Measurements from ENCODE around the gene SIGLEC7.

The SIGLEC7 gene

DNA sequence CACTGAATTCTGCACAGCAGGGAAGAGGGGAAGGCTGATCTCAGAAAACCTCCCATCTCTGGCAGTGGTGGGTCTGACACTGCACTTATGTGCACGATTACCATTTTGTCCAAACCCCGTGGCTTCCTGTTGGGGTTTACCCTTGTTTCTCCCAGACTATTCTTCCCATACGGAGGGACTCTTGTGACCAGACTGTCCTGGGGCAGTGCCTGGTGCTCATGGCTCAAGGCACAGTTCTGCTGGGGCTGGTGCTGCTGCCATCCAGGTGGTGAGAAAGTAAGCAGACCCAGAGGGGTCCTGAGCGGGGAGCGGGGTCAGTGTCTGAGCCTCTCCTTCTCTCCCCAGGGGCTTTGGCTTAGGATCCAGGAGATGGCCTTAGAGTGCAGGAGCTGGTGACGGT, 22.5 kb upstream of the SIGLEC7 start:
- no peak for DNase-seq

DNA sequence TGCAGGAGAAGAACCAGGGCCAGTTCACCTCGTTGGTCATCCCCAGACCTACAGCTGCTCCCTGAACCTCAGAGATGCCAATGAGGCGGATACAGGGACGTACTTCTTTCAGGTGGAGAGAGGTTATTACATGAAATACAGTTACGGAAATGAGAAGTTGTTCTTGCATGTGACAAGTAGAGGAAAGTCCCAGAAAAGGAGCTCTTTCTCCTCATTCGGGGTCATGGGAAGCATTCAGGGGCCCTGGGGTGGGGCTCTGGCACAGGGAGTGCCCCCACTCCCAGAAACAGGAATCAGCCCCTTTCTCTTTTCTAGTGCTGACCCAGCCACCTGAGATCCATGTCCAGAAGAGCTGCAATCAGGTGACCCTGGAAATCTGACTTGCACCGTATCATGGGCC, 21.9 kb upstream of the SIGLEC7 start:
- DNase-seq: no peak

DNA sequence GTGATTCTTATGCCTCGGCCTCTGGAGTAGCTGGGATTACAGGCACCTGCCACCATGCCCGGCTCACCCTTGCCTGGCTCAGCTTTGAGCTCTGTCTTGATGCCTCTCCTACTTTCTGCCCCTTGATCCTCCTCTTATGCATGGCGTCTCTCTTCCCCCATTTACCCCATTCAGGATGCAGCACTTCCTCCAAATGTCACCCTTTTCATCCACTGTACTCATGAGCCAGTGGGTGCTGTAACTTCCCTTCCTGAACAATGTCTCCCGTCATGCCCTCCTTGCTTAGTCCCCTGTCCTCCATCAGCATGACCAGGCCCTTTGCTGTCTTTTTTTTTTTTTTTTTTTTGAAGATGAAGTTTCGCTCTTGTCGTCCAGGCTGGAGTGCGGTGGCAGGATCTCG, 20.8 kb upstream of the SIGLEC7 start:
- DNase-seq: no peak

DNA sequence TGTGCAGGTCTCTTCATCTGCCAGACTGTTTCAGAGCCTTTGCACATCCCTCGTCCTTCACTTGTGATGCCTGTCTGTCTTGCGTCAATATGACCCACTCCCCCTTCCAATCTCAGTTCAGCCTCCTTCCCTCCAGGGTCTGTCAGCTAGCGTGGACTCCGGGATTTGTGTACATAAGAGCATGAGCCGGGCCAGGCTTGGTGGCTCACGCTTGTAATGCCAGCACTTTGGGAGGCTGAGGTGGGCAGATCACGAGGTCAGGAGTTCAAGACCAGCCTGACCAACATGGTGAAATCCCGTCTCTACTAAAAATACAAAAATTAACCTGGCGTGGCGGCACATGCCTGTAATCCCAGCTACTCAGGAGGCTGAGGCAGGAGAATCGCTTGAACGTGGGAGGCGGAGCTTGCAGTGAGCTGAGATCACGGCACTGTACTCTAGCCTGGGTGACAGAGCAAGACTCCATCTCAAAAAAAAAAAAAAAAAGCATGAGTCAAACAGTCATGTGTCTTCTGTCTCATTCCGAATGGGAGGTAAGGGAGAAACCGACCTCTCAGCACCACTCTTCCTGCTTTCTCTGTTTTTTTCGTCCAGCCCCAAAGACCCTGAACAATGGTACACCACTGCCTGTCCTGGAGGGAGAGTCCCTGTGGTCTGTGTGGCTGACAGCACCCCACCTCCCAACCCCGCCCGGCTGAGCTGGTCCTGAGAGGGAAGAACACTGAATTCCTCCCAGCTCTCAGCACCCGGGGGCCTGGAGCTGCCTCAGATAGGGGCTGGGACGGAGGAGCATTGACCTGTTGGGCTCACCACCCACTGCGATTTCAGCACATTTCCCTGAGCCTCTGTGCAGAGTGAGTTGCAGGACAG, 19.8 kb upstream of the SIGLEC7 start:
- no peak for DNase-seq

DNA sequence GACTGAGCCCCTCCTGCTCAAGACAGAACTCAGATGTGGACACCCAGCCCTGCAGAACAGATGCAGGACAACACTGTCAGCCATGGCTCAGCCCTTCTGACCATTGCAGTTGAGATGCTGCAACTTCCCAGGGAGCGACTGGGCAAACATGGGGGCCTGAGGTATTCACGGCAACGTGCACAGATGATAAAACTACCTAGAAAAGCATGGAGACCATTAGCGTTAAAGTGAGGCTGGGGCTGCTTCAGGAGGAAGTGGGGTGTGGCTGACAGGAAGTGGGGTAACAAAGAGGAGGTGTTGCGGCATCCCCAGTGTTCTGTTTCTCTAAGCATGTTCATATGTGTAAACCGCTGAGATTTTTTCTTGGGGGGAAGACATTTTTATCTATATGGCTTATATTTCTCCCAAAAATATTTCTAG, 18.7 kb upstream of the SIGLEC7 start:
- no peak for DNase-seq

DNA sequence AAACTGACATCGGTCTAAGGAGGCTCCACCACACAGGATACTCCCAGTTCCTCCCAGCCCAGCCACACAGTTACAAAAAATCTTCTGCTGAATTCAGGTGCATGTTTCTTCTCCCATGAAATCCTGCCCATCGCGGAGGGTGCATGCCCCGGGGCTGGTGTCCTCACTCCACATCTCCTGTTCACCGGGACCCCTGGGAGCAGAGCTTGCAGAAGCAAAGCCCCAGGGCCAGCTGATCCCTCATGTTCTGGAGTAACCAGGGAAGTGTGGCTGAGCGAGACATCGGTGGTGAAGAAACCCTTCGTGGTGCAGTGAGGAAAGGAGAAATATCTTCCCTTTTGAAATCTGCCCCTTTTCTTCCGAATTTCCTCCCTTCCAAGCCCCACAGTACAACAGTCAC, 18.3 kb upstream of the SIGLEC7 start:
- DNase-seq: no peak

DNA sequence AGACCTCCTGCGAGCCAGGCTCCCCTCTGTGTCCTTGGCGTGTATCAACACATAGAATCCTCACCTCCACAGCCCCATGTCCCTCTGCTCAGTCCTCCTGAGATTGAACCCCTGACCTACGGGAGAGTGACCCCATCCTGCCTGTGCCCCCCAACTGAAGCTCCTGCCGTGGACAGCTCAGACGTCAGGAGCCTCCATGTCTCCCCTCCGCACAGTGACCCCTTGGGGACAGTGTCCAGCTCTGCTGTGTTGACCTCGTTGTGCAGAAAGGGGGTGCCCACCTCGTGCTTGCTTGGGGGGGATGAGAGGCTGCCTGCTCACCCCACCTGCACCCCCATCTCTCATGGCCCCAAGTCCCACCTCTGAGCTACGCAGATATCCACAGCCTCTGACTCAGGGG, 17.9 kb upstream of the SIGLEC7 start:
- DNase-seq: no peak

DNA sequence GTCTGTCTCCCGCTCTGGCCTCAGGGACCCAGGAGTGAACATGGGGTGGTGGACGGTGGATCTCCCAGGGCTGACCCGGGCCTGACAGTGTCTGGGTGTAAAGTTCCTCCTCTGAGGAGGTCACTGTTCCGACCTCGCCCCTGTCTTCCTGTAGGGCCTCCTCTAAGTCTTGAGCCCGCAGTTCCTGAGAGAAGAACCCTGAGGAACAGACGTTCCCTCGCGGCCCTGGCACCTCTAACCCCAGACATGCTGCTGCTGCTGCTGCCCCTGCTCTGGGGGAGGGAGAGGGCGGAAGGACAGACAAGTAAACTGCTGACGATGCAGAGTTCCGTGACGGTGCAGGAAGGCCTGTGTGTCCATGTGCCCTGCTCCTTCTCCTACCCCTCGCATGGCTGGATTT, 17.4 kb upstream of the SIGLEC7 start, which contains the start of gene SIGLEC9:
TSS of gene SIGLEC9 (plus strand) at position 178 of the 400 bp plus-strand sequence. CDS start at position 247, 69 bp downstream.
- no peak for DNase-seq

DNA sequence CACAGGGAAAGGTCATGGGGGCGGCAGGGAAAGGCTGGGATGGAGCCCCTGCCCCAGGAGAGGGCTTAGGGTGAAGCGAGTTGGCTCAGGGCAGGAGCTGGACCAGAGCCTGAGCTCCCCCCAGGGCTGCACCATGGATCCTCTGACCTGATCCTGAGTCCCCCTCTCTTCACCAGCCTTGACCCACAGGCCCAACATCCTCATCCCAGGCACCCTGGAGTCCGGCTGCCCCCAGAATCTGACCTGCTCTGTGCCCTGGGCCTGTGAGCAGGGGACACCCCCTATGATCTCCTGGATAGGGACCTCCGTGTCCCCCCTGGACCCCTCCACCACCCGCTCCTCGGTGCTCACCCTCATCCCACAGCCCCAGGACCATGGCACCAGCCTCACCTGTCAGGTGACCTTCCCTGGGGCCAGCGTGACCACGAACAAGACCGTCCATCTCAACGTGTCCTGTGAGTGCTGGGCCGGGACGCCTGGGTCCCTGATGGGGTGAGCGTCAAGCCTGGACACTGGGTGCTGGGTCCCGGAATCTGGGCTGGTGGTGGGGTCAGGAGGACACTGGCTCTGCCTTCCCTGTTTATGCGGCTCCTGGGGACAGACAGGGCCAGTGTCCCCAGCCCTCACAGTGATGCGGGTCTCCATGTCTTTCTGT, 16.6 kb upstream of the SIGLEC7 start:
- DNase-seq: no peak

DNA sequence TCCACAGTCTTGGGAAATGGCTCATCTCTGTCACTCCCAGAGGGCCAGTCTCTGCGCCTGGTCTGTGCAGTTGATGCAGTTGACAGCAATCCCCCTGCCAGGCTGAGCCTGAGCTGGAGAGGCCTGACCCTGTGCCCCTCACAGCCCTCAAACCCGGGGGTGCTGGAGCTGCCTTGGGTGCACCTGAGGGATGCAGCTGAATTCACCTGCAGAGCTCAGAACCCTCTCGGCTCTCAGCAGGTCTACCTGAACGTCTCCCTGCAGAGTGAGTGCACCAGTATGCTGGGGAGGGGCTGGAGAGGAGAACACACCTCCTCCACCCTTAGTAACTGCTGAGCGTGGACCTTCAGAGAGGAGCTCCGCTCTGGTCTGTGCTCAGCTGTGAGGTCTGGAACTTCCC, 15.1 kb upstream of the SIGLEC7 start:
- no peak for DNase-seq

DNA sequence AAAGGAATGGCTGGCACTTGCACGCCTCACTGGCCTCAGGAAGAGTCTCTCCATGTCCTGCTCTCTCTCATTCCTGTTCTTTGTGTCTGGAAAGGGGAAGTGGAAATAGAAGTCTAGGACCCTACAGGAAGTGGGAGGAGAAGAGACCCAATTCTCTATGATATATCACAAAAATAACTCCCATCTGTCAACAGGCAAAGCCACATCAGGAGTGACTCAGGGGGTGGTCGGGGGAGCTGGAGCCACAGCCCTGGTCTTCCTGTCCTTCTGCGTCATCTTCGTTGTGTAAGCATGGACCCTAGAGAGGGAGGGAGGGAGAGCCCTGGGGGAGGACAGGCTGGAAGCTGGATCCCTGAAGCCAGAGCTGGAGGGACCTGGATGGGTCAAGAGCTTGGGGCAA, 14.3 kb upstream of the SIGLEC7 start:
- DNase-seq: peak; percentile 34

DNA sequence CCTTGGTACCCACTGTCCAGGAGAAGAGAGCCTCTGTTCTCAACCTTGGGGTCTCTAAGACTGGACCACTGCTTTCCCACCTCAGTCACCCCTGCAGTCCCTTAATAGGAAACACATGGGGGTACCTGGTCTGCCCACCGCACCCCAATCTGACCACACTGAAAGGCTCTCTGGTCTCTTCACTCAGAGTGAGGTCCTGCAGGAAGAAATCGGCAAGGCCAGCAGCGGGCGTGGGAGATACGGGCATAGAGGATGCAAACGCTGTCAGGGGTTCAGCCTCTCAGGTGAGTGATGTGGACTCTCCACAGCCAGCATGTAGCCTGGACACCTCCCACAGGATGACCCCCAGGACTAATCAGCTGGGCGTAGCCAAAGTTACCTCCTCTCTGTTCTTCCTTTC, 13.9 kb upstream of the SIGLEC7 start:
- DNase-seq: no peak

DNA sequence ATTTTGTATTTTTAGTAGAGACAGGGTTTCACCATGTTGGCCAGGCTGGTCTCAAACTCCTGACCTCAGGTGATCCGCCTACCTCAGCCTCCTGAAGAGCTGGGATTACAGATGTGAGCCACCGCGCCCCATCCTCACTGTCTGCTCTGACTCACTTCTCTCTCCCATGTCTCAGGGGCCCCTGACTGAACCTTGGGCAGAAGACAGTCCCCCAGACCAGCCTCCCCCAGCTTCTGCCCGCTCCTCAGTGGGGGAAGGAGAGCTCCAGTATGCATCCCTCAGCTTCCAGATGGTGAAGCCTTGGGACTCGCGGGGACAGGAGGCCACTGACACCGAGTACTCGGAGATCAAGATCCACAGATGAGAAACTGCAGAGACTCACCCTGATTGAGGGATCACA, 12.4 kb upstream of the SIGLEC7 start:
- no peak for DNase-seq

DNA sequence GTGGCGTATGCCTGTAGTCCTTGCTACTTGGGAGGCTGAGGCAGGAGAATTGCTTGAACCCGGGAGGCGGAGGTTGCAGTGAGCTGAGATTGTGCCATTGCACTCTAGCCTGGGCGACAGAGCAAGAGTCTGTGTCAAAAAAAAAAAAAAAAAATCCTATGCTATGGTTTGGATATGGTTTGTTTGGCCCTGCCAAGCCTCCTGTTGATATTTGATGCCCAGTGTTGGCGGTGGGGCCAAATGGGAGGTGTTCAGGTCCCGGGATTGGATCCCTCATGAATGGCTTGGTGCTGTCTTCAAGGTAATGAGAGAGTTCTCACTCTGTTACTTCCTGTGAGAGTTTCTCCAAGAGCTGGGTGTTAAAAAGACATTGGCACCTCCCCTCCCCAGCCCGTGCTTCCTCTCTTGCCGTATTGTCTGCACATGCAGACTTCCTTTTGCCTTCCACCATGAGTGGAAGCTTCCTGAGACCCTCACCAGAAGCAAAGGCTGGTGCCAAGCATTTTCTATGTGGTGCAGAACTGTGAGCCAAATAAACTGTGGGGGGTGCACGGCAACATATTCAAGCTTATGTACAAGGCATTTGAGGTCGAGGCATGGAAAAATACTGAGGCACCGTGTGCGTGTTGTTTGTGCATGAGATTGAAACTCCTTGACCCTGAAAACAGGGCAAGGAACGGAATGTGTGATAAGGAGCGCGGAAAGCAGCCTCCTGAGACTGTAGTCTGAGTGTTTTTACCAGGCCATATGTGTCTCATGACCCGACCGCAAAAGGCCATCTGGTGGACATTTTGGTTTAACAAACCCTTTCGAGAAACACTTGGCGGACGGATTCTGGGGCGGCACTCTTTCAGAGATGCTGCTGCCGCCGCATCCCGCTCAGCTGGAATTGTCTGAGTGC, 10.1 kb upstream of the SIGLEC7 start:
- DNase-seq: no peak

DNA sequence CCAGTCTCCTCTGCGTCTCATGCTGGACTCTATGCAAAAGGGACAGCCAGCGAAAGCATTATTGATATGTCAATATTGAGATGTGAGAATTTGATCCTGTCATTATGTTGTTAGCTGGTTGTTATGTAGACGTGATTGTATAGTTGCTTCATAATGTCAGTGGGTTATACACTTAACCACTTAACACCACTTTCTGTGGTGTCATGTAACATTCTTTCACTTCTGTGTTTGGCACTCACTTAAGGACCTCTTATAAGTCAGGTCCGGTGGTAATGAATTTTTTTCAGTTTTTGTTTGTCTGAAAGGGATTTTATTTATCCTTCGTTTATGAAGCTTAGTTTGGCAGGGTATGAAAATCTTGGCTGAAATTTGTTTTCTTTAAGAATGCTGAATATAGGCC, 7.1 kb upstream of the SIGLEC7 start:
- DNase-seq: no peak

DNA sequence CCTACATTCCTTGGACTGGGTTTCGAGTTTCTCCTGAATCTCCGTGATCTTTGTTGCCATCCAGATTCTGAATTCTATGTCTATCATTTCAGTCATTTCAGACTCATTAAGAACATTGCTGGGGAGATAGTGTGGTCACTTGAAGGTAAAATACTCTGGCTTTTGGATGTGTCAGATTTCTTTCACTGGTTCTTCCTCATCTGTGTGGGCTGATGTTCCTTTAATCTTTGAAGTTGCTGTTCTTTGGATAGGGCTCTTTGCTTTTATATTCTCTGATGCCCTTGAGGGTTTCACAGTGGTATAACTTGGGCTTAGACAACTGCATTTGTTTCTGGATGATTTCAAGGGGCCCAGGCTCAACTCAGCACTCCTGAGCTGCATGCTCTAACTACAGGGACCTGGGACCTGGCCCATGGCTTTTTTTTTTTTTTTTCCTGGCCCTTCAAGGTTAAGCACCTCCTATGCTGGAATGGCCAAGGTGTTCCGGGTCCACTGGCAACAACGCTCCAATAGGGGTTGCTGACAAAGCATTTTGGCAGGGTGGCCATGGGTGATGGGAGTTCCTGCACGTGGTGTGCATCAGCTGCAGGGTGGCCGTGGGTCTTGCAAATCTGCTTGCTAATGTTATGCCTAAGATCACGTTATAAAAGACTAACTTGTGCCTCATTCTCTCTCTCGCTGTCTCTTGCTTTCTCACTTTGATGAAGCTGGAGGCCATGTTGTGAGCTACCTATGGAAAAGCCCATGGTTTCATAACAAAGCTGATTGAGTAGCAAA, 5.9 kb upstream of the SIGLEC7 start:
- DNase-seq: no peak

DNA sequence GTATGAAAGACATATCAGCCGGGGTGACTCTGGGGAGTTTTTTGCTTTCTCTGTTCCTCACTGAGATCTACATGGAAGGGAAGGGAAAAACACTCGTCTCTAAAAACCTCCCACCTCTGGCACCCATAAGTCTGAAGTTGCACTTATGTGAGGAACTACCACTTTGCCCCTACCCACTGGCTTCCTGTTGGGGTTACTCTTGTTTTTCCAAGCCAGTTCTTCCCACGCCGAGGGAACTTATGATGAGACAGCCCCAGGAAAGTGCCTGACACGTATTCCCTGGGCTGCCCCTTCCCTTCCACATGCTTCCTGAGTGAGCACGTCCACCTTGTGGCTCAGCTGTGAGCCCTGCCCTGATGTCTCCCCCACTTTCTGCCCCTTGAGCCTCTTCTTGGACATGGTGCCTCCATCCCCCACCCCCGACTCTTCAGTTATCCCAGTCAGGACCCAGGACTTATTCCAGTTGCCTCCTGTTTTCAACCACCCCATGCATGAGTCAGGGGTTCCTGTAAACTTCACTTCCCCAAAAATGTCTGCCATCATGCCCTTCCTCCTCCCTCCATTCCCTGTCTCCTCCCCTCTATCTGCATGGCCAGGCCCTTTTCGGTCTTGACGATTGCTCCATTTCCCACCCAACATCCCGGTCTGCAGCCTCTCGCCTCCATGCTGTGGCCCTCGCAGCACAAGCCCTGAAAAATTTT, 5.1 kb upstream of the SIGLEC7 start:
- DNase-seq: no peak

DNA sequence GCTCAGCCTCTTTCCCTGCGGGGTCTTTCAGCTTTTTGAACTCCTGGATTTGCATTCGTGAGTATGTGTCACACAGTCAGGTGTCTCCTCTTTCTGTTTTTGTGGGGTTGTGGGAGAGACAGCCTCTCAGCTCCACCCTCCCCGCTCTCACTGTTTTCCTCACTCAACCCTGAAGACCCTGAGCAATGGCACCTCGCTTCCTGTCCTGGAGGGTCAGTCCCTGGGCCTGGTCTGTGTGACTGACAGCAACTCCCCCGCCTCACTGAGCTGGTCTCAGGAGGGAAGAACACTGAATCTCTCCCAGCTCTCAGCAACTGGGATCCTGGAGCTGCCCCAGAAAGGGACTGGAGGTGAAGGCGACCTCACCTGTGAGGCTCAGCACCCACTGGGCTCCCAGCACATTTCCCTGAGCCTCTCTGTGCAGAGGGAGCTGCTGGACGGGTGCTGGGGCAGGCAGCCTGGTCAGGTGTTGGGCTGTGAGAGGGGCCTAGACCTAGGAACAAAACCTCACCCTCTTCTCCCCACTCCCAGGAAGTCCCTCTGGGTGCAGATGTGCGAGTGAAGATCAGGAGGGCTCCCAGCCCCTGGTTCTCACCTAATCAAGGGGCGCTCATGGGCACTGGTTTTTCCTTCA, 4.2 kb upstream of the SIGLEC7 start:
- DNase-seq: no peak

DNA sequence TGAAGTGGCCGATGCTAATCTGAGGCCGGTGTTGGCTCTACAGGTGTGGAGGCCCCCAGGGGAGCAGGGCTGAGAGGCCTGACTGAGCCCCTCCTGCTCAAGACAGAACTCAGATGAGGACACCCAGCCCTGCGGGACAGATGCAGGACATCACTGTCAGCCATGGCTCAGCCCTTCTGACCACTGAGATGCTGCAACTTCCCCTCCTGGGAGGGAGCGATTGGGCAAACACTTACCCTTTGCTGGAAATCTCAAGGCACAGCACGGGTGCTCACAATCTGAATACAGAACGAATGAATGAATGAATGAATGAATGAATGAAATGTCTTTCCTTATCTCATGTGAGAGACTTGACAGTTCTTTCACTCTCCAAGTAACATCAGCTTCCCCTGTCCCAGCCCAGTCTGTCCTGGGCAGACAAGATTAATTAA, 3.5 kb upstream of the SIGLEC7 start:
- no peak for DNase-seq

DNA sequence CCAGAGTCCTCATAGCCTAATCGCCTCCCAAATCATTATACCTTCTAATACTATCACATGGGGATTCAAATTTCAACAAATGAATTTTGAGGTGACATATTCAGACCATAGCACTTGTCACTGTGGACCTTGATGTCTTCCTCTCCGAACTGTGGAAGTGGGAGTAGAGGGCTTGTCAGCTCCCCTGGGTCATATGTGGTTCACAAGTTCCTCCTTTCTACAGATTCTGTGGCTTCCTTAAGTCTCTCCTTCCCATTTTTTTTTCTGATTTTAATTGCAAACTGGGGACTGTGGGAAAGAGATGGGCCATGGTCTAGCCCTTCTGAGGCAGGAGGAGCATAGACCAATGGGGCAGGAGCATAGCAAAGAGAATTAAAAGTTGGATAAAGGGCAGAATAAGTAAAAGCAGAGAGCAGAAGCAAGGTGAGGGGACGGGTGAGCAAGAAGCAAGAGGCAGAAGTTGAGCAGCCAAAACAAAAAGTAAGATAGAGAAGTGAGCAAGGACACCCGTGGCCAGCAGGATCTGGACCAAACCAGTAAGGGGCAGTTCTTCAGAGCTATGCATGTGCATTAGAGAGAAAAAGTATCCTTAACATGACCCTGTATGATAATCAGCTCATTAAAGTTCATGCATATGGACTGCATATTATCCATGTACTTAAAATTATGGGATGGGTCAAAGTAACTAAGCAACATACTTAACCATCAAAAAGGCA, 2.6 kb upstream of the SIGLEC7 start:
- no peak for DNase-seq

DNA sequence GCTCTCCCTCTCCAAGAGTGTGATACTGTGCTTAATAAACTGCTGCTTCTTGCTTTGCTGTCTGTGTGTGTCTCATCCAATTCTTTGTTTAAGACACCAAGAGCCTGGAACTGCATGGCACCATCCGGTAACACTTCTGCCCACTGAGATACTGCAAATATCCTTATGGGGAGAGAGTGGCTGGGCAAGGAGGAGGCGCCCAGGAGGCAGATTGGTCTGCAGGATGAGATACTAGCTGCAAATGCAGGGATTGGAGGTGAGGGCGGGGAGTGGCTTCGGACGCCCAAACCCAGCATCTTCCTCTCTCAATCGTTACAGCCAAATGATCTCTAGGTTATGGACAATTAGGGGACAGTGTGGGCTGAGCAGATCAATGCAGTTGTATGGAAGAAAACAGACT, 1.7 kb upstream of the SIGLEC7 start:
- no peak for DNase-seq
